H1 (cell line): Measurements from ENCODE around the gene ABHD14A. TPM values are rescaled to one million over a fixed set of nuclear protein-coding genes. Genes with fewer than 3 reads are reported as not detected.

Experiments used
- BRCA1 ChIP-seq: IDR thresholded peaks from 2 replicates; pipeline ENCODE4 v1.6.1; 2012; ENCODE audit warnings: low read depth, low read length, improper control_type of control experiment
- CHD2 ChIP-seq: IDR thresholded peaks from 2 replicates; pipeline ENCODE4 v1.6.1; 2012; ENCODE audit warnings: low read length, improper control_type of control experiment
- NANOG ChIP-seq: IDR thresholded peaks from 2 replicates; pipeline ENCODE4 v1.6.1; 2011; ENCODE audit warnings: low read length, low read depth, mild to moderate bottlenecking, inconsistent platforms; ENCODE audit not compliant: insufficient read depth, poor library complexity, severe bottlenecking
- RFX5 ChIP-seq: IDR thresholded peaks from 2 replicates; pipeline ENCODE4 v1.6.1; 2011; ENCODE audit warnings: low read depth, low read length, improper control_type of control experiment, borderline replicate concordance
- RNF2 ChIP-seq: fragments of 200-900, 300-1000 bp; sonication (generic); IDR thresholded peaks from 2 replicates; pipeline ENCODE4 v1.7.1; 2016; ENCODE audit warnings: borderline replicate concordance, low read depth, mild to moderate bottlenecking, antibody characterized with exemption, low read length; ENCODE audit not compliant: poor library complexity, severe bottlenecking; ENCODE audit errors: missing control alignments
- TBP ChIP-seq: IDR thresholded peaks from 2 replicates; pipeline ENCODE4 v1.6.1; 2011; ENCODE audit warnings: low read depth, low read length, improper control_type of control experiment
- TEAD4 ChIP-seq: IDR thresholded peaks from 2 replicates; pipeline ENCODE4 v1.6.1; 2012; ENCODE audit warnings: low read depth, low read length, inconsistent platforms, mixed read lengths
- polyA plus RNA-seq, 7 experiments: library from polyadenylated mRNA; depleted of rRNA in 3 of 7; stranded (reverse) in 5 of 7; unstranded in 2 of 7; fragments of >200 nt in 5 of 7; fragments of 200-250 nt in 2 of 7; gene quantifications; 1 replicate in 5 of 7; 2 replicates in 1 of 7; 4 replicates in 1 of 7; pipeline versions ENCODE4 v1.2.1 to v1.2.3, GENCODE V29; 2011 to 2013; ENCODE audit warnings: missing spikeins in 2 of 7, mixed read lengths in 2 of 7
- total RNA-seq: library from RNA; stranded (reverse); fragmentation: NEBNext Ultra II Directional; extraction: Animal tissue kit (Norgen Biotek cat#: 25700); gene quantifications from 2 replicates; pipeline ENCODE4 v1.2.1, GENCODE V29; 2021
- TF ChIP-seq, protein P1 (sequence below): fragments of 300-600 bp; sonication (generic); IDR thresholded peaks from 2 replicates; pipeline ENCODE4 v1.7.1; 2012; ENCODE audit warnings: low read length, moderate library complexity, mild to moderate bottlenecking, inconsistent platforms; ENCODE audit not compliant: insufficient replicate concordance
- TF ChIP-seq, protein P2 (sequence below): IDR thresholded peaks from 2 replicates; pipeline ENCODE4 v1.6.1; 2012; ENCODE audit warnings: inconsistent platforms

ABHD14A gene
- total and polyA plus RNA-seq, 2 of the 8 experiments (the other 6 are each of a cell fraction or from before 2014, with no cell fraction given) = 4.6 to 9.8 TPM

DNA sequence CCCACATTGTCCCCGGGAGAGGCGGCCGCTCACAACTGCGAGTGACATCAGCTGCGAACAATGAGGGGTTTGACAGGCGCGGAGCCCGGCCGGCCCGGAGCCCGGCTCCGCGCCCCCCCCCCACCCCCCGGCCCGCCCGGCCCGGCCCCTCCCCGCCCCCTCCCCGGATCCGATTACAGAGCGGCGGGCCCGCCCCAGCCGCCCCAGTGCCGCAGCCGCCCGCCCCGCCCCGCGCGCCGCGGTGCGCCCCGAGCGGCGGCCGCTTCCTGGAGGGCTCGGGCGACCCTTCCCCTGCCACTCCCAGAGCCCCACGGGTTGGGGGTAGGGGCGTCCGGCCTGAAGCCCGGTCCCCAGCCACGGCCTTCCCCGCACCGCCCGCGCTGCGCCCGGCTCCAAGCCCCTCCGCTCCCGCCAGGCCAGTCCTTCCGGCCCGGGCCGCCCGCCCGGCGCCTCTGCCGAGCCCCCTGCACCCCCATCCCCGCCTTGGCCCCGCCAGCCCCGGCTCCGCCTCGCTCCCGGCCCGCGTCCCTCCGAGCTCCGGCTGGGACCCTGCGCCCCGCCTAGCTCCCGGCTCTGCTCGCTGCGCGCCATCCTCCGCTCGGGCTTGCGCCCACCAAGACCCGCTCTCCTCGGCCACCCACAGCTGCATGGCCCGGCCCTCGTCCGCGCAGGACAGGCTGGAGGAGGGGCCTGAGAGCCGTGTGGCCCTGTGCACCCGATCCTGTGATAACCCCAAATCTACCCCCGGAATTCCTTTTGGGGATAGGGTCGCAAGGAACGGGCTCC, 7.3 kb upstream of the ABHD14A start, which contains the start of gene PCBP4 (continued):
- TF ChIP-seq, protein P1, sequence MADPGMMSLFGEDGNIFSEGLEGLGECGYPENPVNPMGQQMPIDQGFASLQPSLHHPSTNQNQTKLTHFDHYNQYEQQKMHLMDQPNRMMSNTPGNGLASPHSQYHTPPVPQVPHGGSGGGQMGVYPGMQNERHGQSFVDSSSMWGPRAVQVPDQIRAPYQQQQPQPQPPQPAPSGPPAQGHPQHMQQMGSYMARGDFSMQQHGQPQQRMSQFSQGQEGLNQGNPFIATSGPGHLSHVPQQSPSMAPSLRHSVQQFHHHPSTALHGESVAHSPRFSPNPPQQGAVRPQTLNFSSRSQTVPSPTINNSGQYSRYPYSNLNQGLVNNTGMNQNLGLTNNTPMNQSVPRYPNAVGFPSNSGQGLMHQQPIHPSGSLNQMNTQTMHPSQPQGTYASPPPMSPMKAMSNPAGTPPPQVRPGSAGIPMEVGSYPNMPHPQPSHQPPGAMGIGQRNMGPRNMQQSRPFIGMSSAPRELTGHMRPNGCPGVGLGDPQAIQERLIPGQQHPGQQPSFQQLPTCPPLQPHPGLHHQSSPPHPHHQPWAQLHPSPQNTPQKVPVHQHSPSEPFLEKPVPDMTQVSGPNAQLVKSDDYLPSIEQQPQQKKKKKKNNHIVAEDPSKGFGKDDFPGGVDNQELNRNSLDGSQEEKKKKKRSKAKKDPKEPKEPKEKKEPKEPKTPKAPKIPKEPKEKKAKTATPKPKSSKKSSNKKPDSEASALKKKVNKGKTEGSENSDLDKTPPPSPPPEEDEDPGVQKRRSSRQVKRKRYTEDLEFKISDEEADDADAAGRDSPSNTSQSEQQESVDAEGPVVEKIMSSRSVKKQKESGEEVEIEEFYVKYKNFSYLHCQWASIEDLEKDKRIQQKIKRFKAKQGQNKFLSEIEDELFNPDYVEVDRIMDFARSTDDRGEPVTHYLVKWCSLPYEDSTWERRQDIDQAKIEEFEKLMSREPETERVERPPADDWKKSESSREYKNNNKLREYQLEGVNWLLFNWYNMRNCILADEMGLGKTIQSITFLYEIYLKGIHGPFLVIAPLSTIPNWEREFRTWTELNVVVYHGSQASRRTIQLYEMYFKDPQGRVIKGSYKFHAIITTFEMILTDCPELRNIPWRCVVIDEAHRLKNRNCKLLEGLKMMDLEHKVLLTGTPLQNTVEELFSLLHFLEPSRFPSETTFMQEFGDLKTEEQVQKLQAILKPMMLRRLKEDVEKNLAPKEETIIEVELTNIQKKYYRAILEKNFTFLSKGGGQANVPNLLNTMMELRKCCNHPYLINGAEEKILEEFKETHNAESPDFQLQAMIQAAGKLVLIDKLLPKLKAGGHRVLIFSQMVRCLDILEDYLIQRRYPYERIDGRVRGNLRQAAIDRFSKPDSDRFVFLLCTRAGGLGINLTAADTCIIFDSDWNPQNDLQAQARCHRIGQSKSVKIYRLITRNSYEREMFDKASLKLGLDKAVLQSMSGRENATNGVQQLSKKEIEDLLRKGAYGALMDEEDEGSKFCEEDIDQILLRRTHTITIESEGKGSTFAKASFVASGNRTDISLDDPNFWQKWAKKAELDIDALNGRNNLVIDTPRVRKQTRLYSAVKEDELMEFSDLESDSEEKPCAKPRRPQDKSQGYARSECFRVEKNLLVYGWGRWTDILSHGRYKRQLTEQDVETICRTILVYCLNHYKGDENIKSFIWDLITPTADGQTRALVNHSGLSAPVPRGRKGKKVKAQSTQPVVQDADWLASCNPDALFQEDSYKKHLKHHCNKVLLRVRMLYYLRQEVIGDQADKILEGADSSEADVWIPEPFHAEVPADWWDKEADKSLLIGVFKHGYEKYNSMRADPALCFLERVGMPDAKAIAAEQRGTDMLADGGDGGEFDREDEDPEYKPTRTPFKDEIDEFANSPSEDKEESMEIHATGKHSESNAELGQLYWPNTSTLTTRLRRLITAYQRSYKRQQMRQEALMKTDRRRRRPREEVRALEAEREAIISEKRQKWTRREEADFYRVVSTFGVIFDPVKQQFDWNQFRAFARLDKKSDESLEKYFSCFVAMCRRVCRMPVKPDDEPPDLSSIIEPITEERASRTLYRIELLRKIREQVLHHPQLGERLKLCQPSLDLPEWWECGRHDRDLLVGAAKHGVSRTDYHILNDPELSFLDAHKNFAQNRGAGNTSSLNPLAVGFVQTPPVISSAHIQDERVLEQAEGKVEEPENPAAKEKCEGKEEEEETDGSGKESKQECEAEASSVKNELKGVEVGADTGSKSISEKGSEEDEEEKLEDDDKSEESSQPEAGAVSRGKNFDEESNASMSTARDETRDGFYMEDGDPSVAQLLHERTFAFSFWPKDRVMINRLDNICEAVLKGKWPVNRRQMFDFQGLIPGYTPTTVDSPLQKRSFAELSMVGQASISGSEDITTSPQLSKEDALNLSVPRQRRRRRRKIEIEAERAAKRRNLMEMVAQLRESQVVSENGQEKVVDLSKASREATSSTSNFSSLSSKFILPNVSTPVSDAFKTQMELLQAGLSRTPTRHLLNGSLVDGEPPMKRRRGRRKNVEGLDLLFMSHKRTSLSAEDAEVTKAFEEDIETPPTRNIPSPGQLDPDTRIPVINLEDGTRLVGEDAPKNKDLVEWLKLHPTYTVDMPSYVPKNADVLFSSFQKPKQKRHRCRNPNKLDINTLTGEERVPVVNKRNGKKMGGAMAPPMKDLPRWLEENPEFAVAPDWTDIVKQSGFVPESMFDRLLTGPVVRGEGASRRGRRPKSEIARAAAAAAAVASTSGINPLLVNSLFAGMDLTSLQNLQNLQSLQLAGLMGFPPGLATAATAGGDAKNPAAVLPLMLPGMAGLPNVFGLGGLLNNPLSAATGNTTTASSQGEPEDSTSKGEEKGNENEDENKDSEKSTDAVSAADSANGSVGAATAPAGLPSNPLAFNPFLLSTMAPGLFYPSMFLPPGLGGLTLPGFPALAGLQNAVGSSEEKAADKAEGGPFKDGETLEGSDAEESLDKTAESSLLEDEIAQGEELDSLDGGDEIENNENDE = no peak
- TF ChIP-seq RFX5 (no peak), TBP (no peak; the same call in 1 of the 2 replicates), NANOG (no peak), RNF2 (no peak), BRCA1 (no peak), TEAD4 (no peak), CHD2 (no peak)
- TF ChIP-seq, protein P2, sequence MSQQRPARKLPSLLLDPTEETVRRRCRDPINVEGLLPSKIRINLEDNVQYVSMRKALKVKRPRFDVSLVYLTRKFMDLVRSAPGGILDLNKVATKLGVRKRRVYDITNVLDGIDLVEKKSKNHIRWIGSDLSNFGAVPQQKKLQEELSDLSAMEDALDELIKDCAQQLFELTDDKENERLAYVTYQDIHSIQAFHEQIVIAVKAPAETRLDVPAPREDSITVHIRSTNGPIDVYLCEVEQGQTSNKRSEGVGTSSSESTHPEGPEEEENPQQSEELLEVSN = peak; percentile 6; the same call in 1 of the 2 replicates
